GM21515 (cell line): ENCODE measurements around the gene MAP4K4.
A peak's percentile ranks its signal among the peaks of the same experiment; 100 is the strongest.

Experiments used
- ATAC-seq: cut with Tn5 transposase; IDR thresholded peaks from one replicate; pipeline ENCODE4 v1.9.1; 2021; ENCODE audit not compliant: unreplicated experiment

The MAP4K4 gene

DNA sequence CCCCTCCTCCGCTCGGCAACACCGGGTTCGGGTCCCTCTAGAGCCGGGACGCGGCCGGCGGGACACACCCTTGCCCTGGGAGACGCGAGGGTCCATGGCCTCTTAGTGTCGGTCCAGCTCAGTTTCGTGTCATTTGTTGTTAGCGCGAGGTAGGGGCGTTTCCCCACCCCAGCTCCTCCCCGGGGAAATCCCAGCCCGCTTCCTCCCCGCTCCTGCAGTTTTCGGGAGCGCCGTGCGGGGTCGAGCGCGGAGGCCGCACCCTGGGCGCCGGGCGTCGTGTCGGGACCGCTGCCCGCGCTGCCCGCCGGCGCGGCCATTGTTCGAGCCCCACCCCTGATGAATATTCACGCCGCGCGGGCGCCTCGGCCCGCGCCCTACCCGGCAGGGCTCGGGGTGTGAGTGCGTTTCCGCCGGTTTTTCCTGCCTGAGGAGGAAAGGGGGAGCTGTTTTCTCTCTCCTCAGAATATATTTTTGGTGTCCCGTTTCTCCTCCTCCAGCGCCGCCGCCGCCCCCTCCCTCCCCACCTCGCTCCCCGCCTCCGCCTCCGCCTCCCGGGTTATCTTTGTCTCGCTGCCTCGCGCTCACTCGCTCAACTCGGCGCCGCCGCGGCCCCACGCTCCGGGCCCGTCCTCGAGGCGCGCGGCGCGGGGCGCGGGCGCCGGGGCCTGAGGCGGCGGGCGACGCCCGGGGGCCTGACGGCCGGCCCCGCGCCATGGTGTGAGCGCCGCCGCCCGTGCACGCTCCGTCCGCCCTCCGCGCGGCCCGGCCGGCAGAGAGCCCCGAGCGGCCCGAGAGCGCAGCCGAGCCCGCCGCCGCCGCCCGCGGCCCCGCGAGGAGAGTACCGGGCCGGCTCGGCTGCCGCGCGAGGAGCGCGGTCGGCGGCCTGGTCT lies at the start of gene MAP4K4:
MAP4K4 (plus strand) TSS at position 584 of the 890 bp plus-strand sequence. CDS start 374 bp downstream, outside the sequence.
- ATAC-seq, result peak; percentile 49

DNA sequence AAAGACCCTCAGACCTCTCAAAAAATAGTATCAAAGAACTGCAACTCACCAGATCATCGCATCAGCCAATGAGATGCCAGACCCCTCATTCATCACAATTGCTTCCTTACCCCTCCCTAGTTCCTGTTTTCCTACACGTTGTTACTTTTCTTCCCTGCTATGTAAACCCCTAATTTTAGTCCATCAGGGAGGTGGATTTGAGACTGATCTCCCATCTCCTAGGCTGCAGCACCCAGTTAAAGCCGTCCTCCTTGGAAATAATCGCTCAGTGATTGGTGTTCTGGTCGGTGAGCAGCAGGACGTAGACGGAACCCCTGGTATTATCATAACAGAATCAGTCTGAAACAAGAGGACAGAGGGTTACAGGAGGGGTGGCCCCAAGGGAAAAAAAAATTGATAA lies 44.0 kb upstream of the MAP4K4 start:
- ATAC-seq, result no peak

DNA sequence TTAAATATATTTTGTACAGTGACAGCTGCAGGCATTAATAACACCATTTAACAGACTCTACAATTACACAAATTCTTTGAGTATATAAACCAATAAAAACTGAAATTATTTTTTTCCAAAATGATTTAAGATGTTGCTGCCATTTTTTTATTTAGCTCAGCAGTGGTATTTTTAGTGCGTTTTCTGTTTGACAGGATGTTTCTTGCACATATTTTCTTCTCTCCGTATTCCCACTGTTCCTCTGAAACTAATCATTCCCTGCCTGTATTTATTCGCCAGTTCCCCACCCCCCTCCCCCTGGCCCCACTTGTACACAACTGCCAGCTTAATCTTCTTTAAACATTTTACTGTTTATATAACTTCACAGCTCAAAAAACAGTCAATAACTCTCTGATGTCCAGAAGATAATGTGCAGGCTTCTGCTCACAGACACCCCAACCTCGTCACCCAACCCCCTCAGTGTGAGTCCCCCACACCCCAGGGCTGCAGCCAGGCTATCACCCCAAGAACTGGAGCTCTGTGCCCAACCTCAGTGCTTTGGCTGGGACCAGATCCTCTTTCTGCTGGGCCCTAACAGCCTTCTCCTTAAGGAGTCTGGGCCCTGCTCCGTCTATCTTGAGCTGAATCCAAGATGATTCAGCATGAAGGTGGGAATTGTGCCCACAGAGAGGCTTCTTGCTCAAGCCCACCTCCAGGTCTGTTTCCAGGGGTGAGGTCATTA lies 41.6 kb upstream of the MAP4K4 start:
- ATAC-seq, result no peak

DNA sequence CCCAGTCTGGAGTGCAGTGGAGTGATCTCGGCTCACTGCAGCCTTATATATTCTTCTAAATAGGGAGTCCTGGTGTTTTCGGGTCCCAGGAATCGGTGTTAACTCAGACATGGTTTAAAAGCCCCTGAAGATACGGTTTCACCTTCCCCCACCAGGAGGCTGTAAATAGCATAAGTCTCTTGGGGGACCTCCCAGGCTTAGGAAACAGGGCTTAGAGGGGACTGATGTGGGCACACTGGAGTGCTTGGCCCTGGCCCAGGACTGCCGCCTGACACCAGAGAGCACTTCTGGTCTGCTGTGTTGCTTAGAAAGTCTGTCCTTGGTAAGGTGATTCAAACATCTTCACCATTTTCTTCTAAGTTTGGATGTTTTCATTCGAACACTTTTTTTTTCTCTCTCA lies 39.7 kb upstream of the MAP4K4 start:
- ATAC-seq, result no peak

DNA sequence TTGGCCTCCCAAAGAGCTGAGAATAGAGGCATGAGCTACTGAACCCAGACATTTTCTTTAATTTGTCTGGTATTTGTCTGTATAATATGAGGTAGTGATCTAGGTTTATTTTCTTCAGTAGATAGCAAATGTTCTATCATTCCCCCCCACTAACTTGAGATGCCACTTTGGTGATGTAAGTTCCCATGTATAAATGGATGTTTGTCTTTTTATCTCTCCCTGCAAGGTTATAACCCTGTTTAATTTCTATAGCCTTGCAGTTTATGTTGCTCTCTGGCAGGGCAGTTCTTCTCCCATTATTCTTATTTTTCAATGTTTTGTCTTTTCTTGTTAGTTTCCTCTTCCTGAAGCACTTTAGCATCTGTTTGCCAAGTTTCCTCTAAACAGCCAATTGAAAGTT lies 39.1 kb upstream of the MAP4K4 start:
- ATAC-seq, result no peak

DNA sequence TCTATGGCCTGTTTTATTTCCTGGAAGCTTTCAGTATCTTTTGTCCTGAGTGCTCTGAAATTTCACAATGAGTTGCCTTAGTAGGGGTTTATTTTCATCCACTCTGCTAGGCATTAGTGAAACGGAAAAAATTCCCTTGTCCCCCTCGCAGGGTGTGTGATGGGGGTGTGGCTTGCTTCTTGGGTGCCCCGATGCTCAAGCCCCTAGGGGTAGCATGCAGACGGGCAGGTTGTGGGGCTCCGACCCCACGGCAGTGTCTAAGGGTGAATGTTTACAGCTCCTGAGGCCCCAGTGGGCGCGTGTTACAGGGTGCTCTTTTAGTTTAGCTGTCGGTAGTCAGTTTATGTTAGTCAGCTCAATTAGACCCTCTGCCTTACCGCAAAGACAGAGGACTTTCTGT lies 32.2 kb upstream of the MAP4K4 start:
- no peak for ATAC-seq

DNA sequence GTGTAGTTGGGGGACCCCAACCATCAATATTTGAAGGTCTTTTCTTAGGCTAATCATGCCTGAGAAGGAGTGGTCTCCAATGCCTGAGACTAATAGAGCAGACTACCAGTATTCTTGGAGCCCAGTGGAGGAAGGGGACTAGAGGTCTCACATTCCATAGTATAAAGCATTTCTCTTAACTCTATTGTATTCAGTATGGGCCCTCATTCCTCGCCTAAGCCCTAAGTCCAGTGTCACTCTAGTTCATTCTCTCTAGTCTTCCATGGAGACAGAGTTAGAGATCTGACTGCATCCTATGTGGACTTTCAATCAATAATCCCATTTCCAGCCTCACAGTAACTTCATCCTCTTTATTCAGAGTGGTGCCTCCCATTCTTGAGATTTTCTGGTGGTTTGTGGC lies 29.7 kb upstream of the MAP4K4 start:
- no peak for ATAC-seq

DNA sequence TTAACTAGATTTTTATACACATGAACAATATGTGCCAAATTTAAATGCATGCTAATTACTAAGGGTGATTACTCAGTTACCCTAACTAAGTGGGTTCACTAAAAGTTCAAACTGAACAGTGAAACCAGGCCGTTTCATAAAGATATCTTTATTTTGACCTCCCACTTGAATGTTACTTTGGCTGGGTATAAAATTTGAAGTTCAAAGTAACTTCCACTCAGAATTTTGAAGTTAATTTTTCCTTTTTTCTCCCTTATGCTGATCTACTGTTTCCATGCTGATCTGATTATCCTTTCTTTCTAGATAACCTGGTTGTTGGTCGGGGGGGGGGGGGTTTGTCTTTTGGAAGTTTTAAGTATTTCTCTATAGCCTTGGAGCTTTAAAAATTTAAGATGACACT lies 25.5 kb upstream of the MAP4K4 start:
- ATAC-seq, result no peak

DNA sequence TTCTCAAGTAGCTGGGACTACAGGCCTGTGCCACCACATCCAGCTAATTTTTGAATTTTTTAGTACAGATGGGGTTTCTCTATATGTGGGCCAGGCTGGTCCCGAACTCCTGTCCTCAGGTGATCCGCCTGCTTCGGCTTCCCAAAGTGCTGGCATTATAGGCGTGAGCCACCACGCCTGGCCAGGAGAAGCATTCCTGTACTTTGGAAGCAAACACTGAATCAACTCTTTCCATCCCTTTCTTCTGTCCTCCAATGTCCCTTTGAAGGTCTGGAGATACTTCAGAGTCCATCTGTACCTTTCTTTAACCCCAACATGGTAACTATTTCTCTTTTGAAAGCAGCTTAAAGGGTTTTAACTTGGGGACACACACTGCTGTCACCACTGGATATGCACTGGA lies 23.6 kb upstream of the MAP4K4 start:
- no peak for ATAC-seq

DNA sequence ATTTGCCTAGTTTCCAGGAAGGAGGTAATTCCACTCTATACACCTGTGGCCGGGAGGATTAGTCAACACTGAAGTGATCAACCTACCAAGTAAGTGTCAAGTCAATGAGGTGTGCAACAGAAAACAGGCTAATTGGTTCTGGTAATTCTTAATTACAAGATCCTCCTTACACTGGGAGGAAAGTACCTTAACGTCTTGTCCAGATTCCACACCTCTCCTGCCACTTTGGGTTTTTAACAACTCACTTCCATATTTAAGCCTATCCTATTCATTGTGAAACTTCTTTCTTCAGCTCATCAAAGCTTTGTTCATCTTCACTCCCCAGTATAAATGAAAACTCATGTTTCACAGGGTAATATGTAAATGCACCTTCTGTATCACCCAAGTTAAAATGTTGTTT lies 22.0 kb upstream of the MAP4K4 start:
- no peak for ATAC-seq

DNA sequence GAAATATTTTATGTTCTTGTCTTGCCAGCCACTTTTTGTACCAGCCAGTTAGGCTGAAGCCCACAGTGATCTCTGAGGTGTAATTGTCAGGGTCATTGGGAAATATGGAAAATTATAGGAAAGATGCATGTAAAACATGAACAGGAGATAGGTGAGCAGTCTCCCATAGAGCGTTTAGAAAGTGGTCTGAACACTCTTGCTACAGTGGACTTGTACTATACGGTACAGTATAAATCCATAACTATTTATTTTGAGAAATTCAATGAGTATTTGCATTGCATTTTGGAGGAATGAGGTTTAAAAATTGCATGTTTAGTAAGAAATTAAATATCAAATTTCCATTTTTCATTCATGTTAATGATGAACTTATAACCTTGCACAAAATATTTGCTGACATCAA lies 20.8 kb upstream of the MAP4K4 start:
- no peak for ATAC-seq

DNA sequence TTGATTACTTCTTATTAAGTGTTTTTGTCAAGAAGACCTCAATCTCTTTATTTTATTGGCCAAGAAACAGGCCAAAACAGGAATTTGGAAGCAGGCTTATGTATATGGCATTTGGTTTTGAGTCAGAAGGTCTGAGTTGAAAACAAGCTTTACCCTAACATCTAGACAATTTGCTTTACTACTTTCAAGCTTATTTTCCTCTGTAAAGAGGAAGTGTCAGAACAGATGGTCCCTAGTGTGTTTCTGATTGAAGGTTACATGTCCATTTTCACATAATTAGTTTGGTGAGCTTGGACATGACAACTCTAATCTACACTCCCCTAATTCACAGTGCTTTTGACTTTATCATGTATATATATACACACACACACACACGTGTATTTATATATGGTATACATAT lies 19.8 kb upstream of the MAP4K4 start:
- no peak for ATAC-seq

DNA sequence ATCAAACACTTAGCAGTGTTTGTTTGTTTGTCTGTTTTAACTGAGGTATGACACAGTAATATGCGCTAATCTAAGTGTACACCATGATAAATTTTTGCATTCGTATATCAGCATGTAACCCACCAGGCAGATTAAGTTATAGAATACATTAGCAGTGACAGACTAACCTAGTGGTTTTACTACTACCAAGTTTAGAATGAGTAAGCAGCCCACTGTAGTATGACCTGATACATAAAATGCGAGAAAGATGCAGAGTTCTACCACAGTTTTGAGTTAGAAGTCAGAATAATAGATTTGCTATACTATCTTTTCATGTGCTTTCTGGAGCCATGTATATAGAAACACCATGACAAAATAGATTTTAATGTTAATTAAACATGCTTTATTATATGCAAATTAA lies 19.1 kb upstream of the MAP4K4 start:
- ATAC-seq, result no peak

DNA sequence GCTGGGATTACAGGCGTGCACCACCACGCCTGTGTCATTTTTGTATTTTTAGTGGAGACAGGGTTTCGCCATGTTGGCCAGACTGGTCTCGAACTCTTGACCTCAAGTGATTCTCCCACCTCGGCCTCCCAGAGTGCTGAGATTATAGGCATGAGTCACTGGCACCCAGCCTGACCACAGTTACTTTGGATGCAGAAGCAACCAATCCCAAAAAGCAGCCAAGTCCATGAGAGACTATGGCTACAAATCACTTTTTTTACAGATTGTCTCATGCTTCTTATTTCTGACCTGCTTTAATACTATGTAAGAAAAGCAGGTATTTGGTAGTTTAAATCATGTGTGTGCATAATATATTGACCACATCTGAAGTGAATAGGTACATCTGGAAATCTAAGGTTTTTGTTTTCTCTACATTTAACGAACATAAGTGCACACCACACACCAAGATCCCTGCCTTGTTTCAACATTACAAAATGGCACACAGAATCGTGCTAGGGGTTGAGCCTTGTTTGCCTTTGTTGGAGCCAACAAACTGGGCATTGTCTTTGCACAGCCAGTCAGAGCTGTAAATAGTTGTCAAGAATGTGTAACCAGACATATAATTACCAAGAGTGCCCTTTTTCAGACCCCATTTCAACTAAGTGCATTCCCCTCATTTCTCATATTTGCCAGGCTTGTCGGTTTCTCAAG lies 18.3 kb upstream of the MAP4K4 start:
- no peak for ATAC-seq

DNA sequence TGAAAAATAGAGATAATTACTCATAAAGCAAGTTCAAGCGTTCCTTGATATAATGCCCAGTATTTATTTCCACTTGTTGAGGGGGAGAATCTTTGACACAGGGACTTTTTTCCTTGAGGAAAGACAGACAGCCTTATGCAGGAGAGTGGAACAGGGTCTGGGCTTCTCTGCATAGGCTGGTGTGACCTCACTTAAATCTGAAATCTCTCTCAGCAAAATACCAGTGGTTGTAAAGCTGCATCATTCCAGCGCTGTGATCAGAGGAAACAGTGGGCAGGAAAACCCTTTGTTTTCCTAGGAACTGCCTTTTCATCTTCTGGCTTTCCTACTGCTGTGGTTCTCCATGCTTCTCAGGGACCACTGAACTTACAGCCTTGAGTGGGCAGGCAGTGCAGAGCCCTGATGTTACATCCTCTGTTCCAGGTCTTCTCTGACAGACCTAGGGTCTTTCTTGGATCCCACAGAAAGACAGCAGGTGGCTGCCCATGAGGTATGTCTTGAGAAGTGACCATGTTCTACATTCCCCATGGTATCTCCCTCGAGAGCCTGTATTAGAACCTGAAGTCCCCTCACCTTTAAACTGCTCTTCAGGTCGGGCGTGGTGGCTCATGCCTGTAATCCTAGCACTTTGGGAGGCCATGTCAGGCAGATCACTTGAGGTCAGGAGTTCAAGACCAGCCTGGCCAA lies 17.6 kb upstream of the MAP4K4 start:
- no peak for ATAC-seq

DNA sequence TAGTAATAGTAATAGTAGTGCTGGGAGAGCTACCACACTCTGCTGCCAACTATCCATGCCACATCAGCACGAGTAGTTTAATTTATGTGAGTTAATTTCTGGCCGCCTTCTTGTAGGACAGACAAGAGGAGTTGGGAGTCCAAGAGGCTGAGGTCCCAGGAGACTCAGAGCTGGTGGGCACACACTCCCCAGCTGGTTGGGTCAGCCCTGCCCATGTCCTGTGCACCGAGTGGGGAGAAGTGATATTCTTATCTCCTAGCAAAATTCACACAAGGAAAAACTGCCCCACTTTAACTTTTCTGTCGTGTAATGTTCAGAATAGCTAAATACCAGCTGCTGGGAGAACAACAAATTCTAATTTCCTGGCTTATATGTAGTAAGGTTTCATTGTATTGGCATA lies 15.2 kb upstream of the MAP4K4 start:
- ATAC-seq, result no peak

DNA sequence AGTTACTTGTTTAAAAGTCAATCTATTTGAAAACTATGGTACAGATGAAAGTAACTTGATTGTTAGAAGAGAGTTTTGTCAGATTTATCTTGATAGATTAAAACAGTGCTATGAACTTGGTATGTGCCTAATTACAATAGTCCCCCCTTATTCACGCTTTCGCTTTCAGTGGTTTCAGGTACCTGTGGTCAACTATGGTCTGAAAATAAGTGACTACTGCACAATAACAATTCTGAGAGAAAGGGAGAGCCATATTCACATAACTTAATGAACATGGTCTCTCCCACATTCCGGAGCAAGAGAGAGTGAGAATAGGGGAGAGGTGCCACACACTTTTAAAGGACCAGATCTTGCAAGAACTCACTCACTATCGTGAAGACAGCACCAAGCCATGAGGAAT lies 13.2 kb upstream of the MAP4K4 start:
- ATAC-seq, result no peak

DNA sequence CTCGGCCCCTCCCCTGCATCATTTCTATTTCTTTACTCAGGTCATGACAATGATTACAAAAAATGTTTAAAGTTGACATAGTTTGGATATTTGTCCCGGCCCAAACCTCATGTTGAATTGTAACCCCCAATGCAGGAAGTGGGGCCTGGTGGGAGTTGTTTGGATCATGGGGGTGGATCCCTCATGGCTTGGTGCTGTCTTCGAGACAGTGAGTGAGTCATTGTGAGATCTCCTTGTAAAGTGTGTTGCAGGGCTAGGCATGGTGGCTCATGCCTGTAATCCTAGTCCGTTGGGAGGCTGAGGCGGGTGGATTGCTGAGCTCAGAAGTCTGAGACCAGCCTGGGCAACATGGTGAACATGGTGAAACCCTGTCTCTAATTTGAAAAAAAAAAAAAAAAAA lies 9.2 kb upstream of the MAP4K4 start:
- ATAC-seq, result no peak

DNA sequence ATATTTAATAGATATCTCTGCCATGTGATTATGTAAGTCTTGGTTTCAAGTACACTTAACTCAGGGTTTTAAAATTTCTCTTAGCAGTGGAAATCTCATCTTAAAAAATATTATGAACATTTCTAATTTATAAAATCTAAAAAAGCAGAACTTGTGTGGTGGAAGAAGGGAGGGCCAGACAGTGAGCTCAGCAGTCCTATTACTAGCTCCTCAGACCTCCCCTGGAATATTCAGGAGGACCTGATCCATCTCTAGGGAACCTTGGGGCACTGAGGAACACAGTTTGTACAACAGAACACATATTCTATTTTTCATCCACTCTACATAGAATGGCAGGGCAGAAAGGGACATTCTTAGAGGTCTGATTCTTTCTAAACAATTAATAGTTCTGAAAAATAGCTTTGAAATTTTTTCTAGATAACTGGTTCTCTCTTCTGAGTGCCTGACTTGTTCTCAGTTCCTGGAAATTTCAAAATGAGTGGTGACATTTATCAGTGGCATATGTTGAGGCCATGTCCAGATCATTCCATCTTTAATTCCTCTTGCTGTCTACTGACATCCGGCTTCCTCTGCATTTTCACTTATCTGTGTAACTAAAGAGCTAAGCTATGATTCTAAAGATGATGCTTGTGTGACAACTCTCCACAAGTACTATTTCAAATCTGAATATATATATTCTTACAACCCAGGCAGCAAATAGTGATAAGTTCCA lies 8.2 kb upstream of the MAP4K4 start:
- ATAC-seq, result no peak

DNA sequence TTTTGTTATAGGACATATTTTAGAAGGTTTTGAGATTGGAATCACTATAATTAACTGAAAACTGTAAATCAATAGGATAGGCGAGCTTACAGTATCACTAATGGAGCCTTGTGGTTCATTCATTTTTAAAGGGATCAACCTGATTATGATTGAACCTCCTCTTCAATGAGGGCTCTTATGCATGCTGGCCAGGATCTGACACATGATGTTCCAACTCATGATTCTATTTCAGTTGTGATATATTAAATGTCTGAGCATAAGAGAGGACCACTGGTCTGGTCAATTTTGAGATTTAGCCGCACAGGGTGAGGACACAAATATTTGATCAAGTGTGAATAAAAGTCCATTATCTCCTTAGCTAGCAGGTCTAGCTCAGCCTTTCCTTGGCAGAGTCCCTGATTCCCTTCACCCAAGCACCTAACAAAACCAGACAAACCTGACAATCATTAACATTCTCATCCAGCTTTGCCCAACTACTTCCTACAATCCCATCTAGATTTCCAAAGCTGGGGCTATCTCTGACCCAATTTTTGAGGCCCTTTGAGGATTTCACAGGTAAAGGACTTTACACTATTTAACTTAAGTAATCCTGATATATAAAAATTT lies 6.9 kb upstream of the MAP4K4 start:
- no peak for ATAC-seq
